HEK293 (cell line): ENCODE measurements around the gene VPS51.

Experiments
- KLF10 ChIP-seq: fragments of 450-650 bp; IDR thresholded peaks from 2 replicates; pipeline ENCODE4 v1.5.1; 2018; ENCODE audit warnings: missing biosample characterization, mild to moderate bottlenecking, missing genetic modification characterization
- PRDM1 ChIP-seq: fragments of 450-650 bp; formaldehyde crosslinking; IDR thresholded peaks from 2 replicates; pipeline ENCODE4; 2016; ENCODE audit warnings: missing biosample characterization, missing genetic modification characterization
- SP3 ChIP-seq: fragments of 450-650 bp; formaldehyde crosslinking; IDR thresholded peaks from 2 replicates; pipeline ENCODE4 v1.5.1; 2016; ENCODE audit warnings: missing biosample characterization, missing genetic modification characterization
- ZBTB7A ChIP-seq: fragments of 450-650 bp; formaldehyde crosslinking; IDR thresholded peaks from 2 replicates; pipeline ENCODE4 v1.5.1; 2016; ENCODE audit warnings: low read depth, missing biosample characterization, missing genetic modification characterization
- ZEB2 ChIP-seq: fragments of 450-650 bp; formaldehyde crosslinking; IDR thresholded peaks from 2 replicates; pipeline ENCODE4 v1.5.1; 2016; ENCODE audit warnings: missing biosample characterization, missing genetic modification characterization
- ZFP41 ChIP-seq: fragments of 450-650 bp; formaldehyde crosslinking; IDR thresholded peaks from 2 replicates; pipeline ENCODE4 v1.5.1; 2016; ENCODE audit warnings: missing biosample characterization, missing genetic modification characterization, borderline replicate concordance
- ZNF140 ChIP-seq: fragments of 450-650 bp; formaldehyde crosslinking; IDR thresholded peaks from 2 replicates; pipeline ENCODE4 v1.5.1; 2016; ENCODE audit warnings: missing biosample characterization, missing genetic modification characterization
- ZNF148 ChIP-seq: fragments of 450-650 bp; formaldehyde crosslinking; IDR thresholded peaks from 2 replicates; pipeline ENCODE4 v1.5.0; 2017; ENCODE audit warnings: missing biosample characterization, missing genetic modification characterization, borderline replicate concordance
- ZNF169 ChIP-seq: fragments of 450-650 bp; formaldehyde crosslinking; IDR thresholded peaks from 2 replicates; pipeline ENCODE4 v1.5.1; 2016; ENCODE audit warnings: missing biosample characterization, missing genetic modification characterization
- ZNF302 ChIP-seq: fragments of 450-650 bp; formaldehyde crosslinking; IDR thresholded peaks from 2 replicates; pipeline ENCODE4 v1.5.1; 2016; ENCODE audit warnings: missing biosample characterization, missing genetic modification characterization, low read depth
- ZNF48 ChIP-seq: fragments of 450-650 bp; formaldehyde crosslinking; IDR thresholded peaks from 2 replicates; pipeline ENCODE4 v1.5.1; 2016; ENCODE audit warnings: missing biosample characterization, missing genetic modification characterization
- ZNF585B ChIP-seq: fragments of 450-650 bp; formaldehyde crosslinking; IDR thresholded peaks from 2 replicates; pipeline ENCODE4 v1.5.1; 2016; ENCODE audit warnings: missing biosample characterization, missing genetic modification characterization
- ZNF660 ChIP-seq: fragments of 450-650 bp; IDR thresholded peaks from 2 replicates; pipeline ENCODE4 v1.5.1; 2018; ENCODE audit warnings: missing biosample characterization, mild to moderate bottlenecking, missing genetic modification characterization
- ZXDB ChIP-seq: fragments of 450-650 bp; formaldehyde crosslinking; IDR thresholded peaks from 2 replicates; pipeline ENCODE4 v1.5.1; 2016; ENCODE audit warnings: missing biosample characterization, missing genetic modification characterization
- TF ChIP-seq, protein P1 (sequence below): fragments of 450-650 bp; formaldehyde crosslinking; IDR thresholded peaks from 2 replicates; pipeline ENCODE4 v1.5.1; 2017; ENCODE audit warnings: missing biosample characterization, missing genetic modification characterization
- TF ChIP-seq, protein P2 (sequence below): fragments of 450-650 bp; formaldehyde crosslinking; IDR thresholded peaks from 2 replicates; pipeline ENCODE4 v1.5.1; 2016; ENCODE audit warnings: missing biosample characterization, missing genetic modification characterization
- TF ChIP-seq, protein P3 (sequence below): fragments of 450-650 bp; formaldehyde crosslinking; IDR thresholded peaks from 2 replicates; pipeline ENCODE4 v1.5.1; 2016; ENCODE audit warnings: missing biosample characterization, missing genetic modification characterization

The VPS51 gene

DNA sequence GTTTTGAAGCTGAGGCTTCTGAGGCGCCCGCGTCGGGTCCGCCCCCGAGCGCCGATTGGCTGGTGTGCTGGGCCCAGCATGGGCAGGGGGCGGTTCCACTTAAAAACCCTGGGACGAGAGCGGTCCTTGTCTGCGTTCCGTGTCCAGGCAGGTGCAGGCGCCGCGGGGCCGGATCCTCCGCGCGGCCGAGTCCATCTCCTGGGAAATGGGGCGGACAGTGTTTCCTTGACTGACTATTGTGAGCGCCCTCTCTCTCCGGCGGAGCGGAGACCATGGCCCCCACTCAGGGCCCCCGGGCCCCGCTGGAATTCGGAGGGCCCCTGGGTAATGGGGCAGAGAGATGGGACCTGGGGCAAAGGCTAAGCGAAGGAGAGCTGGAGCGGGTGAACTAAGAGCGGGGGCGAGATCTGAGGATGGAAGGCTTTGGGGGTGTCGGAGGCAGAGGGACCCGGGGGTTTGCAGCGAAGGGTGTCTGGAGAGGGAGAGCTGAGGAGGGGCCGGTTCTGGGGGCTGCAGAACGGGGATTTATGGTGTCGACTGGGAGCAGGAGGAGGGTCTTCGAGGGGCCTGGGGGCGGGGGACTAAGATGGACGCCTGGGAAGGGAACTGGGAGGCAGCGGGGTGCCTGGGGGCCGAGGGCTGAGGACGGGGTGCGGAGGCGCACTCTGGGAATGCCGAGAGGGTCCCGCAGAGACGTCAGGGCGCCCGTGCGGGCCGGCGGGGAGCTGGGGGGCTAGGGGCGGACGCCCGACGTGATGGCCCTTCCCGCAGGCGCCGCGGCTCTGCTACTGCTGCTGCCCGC lies 15.9 kb downstream of the VPS51 start, which contains the start of gene TM7SF2 (continued):
- TF ChIP-seq, protein P1, sequence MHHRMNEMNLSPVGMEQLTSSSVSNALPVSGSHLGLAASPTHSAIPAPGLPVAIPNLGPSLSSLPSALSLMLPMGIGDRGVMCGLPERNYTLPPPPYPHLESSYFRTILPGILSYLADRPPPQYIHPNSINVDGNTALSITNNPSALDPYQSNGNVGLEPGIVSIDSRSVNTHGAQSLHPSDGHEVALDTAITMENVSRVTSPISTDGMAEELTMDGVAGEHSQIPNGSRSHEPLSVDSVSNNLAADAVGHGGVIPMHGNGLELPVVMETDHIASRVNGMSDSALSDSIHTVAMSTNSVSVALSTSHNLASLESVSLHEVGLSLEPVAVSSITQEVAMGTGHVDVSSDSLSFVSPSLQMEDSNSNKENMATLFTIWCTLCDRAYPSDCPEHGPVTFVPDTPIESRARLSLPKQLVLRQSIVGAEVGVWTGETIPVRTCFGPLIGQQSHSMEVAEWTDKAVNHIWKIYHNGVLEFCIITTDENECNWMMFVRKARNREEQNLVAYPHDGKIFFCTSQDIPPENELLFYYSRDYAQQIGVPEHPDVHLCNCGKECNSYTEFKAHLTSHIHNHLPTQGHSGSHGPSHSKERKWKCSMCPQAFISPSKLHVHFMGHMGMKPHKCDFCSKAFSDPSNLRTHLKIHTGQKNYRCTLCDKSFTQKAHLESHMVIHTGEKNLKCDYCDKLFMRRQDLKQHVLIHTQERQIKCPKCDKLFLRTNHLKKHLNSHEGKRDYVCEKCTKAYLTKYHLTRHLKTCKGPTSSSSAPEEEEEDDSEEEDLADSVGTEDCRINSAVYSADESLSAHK (tag by site-specific recombination), result no peak
- TF ChIP-seq ZNF148 (tag by site-specific recombination) (no peak), SP3 (tag by site-specific recombination) (peak; percentile 74), KLF10 (tag by site-specific recombination) (peak; percentile 61; the same call in 1 of the 2 replicates), ZNF169 (tag by site-specific recombination) (no peak), ZNF140 (tag by site-specific recombination) (no peak), ZFP41 (tag by site-specific recombination) (no peak), ZNF302 (tag by site-specific recombination) (no peak), PRDM1 (tag by site-specific recombination) (no peak), ZNF660 (tag by site-specific recombination) (peak; percentile 56; the same call in 1 of the 2 replicates), ZEB2 (tag by site-specific recombination) (peak; percentile 64), ZBTB7A (tag by site-specific recombination) (peak; percentile 83), ZNF48 (tag by site-specific recombination) (no peak), ZXDB (tag by site-specific recombination) (peak; percentile 64), ZNF585B (tag by site-specific recombination) (no peak)
- TF ChIP-seq, protein P2, sequence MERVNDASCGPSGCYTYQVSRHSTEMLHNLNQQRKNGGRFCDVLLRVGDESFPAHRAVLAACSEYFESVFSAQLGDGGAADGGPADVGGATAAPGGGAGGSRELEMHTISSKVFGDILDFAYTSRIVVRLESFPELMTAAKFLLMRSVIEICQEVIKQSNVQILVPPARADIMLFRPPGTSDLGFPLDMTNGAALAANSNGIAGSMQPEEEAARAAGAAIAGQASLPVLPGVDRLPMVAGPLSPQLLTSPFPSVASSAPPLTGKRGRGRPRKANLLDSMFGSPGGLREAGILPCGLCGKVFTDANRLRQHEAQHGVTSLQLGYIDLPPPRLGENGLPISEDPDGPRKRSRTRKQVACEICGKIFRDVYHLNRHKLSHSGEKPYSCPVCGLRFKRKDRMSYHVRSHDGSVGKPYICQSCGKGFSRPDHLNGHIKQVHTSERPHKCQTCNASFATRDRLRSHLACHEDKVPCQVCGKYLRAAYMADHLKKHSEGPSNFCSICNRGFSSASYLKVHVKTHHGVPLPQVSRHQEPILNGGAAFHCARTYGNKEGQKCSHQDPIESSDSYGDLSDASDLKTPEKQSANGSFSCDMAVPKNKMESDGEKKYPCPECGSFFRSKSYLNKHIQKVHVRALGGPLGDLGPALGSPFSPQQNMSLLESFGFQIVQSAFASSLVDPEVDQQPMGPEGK (tag by site-specific recombination), result peak; percentile 87
- TF ChIP-seq, protein P3, sequence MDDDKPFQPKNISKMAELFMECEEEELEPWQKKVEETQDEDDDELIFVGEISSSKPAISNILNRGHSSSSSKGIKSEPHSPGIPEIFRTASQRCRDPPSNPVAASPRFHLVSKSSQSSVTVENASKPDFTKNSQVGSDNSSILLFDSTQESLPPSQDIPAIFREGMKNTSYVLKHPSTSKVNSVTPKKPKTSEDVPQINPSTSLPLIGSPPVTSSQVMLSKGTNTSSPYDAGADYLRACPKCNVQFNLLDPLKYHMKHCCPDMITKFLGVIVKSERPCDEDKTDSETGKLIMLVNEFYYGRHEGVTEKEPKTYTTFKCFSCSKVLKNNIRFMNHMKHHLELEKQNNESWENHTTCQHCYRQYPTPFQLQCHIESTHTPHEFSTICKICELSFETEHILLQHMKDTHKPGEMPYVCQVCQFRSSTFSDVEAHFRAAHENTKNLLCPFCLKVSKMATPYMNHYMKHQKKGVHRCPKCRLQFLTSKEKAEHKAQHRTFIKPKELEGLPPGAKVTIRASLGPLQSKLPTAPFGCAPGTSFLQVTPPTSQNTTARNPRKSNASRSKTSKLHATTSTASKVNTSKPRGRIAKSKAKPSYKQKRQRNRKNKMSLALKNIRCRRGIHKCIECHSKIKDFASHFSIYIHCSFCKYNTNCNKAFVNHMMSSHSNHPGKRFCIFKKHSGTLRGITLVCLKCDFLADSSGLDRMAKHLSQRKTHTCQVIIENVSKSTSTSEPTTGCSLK (tag by site-specific recombination), result no peak
